HG03378 (cell line): ENCODE data around the gene ACTN4.

ENCODE experiments used
- ATAC-seq: cut with Tn5 transposase; IDR thresholded peaks from one replicate; pipeline ENCODE4 v1.9.1; 2021; ENCODE audit warnings: mild to moderate bottlenecking, moderate library complexity; ENCODE audit not compliant: unreplicated experiment

The ACTN4 gene

DNA sequence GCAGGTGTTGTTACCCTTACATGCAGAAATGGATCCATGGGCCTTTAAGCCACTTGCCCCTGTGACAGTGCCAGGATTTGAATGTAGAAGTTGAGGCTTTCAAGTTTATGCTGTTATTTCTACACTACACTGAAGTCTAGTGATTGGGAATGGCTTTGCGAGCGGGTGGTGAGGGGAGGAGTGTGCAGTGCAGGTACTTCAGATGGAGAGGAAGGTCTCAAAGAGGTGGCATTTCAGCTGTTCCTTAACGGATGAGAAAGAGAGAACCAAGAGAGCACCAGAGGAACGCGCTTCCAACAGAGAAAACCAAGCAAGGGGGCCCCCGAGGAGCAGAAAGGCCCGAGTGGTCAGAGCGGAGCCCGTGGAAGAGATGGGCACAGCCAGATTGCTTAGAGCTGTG is 13.3 kb downstream of the ACTN4 start:
- ATAC-seq: no peak

DNA sequence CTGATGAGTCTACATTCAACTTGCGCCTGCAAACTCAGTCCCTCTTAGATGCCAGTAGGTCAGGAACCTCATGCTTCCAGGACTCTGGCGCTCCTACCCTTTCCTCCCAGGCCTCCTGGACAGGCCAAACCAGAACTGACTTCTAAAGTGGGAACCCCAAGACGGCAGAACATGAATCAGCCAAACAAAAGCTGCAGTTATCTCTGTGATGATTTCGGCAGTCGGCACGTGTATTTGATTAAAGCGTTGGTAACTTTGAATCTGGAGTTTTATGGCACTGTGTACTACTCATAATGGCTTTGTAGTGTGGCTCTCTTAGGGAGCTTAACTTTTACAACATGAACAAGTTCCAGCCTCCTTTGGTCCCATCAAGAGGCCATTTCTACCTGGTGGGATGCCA is 13.7 kb downstream of the ACTN4 start:
- ATAC-seq: no peak

DNA sequence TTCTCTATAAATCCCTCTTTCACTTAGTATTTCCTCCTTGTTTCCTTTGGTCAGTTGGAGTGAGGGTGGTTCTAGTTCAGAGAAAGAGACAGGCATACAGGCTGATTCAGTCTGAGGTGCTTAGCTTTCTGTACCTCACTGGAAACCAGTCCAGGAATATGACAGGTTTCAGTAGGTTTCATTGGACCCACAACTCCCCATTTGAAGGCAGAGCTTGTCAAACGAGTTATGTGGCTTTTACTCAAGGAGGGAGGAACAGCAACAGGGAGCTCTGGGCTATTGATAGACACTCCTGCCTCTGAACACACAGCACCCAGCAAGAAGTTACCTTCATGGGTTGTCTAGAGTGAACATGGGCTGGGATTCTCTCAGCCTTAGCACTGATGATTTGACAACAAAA is 14.5 kb downstream of the ACTN4 start:
- no peak for ATAC-seq

DNA sequence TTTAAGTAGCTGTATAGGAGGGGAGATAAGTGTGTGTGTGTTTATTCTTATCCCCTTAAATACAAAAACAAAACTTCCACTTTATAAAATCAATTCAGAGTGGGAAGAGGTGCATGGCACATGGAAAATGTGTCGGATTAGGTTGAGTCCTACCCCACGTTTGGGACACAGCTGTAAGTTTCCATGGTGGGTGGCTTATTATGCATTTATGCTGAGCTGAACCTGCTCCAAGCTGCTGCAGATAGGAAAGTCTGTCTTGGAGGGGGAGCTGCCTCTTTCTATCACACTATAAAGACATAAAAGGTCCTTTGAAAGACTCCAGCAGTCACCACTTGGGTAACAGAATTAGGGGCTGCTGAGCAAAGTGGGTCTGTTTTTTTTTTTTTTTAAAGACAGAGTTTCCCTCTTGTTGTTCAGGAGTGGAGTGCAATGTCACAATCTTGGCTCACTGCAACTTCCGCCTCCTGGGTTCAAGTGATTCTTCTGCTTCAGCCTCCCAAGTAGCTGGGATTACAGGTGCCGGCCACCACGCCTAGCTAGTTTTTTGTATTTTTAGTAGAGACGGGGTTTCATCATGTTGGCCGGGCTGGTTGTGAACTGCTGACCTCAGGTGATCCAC is 15.2 kb downstream of the ACTN4 start:
- ATAC-seq: no peak

DNA sequence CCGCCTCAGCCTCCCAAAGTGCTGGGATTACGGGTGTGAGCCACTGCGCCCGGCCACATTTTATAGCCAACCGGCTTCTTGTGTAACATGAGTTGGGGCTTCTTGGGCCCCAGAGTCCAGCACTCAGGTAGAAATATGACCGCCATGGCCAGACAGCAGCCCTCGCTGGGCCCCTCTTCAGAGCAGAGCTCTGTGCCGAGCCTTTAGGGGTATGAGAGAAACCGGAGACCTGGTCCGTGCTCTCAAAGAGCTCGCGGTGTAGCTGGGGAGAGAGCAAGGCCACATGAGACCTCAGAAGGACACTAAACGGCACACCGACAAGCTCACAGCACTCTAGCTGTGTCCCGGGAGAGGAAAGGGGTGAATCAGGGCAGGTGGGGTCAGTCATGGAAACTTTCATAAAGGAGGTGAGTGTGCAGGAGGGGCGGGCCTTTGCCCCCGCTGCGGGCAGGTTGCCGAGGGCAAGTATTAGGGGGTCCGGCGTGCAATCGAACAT is 15.8 kb downstream of the ACTN4 start:
- no peak for ATAC-seq

DNA sequence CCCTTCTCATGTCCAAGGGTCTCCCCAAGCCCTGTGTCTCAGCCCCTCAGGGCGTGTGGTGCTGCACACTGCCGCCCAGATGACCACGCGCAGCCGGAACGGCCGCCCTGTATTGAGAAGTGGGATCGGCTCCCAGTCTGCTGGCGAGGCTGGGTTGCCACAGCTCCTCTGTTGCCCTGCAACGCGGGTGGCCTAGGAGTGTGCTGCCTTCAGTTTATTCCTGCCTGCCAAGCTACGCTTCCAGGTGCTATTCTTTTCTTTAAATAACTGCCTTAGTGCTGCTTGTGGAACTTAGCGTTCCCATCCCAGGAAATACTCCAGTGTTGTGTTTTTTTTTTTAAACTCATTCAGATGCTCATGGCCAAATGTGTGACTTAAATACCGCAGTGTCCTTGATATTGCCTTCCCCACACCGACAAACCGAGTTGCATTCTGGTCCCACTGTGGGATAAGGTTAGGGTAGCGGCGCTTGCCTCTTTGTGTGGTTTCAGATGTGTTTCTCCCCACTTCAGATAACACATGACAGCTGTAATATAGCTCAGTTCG is 16.6 kb downstream of the ACTN4 start:
- no peak for ATAC-seq

DNA sequence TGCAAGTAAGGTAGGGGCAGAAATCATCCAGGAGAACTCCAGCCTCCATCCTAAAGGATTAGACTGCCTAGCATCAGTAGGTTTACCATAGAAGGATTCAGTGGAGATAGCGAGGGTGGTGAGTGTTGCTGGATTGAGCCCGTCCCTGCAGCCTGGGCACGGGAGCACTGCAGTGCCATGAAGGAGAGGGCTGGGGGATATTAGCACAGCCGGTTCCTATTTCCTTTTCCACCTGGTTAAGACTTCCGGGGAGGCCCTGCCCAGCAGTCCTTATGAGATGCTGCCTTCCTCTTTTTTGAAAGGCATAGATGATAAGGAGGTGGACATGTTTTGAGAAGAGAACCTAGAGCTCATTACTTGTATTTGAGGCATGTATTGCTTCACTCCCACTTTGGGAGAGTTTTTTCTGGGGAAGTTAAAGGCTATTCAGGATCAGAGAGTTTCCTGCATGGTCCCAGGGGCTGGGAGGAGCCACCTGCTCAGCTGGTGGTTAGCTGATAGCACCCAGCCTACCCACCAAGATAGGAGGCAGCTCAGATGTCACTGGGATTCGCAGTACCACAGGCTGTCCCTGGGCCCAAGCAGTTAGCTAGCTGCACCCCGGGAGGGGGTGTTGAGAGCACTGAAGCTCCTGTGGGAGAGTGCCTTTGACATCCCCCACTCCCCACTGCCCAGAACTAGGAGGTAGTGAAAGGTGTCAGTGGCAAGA is 17.2 kb downstream of the ACTN4 start:
- no peak for ATAC-seq

DNA sequence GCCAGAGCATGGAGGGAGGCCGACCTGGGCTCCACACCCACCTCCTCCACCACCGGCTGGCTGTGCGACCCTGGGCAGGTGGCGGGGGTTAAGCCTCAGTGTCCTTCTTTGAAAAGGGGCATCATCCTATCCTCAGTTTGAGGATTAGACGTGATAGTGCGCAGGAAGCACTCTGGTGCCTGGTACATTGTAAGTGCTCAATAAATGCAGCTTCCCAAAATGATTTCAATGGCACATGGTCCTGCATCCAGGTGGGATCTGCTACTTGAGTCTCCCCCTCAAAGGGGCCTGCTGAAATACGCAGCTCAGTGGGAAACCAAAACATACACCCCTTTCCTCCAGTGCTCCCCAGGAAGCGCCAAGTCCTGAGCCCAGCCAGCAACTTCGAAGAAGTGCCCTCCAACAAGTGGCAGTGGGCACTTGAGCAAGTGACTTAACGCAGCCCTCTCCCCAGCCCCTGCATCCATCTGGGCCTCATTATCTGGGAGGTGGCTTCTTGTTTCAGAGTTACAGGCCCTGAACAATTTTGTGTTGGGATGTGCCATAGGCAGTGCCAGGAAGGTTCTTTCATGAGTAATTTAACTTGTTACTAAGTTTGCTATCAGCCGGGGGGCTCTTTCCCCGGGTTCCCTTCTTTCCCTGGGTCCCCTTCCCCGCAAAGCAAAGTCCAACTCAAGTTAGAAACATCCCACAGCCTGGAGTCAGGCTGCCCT is 17.9 kb downstream of the ACTN4 start:
- ATAC-seq: no peak

DNA sequence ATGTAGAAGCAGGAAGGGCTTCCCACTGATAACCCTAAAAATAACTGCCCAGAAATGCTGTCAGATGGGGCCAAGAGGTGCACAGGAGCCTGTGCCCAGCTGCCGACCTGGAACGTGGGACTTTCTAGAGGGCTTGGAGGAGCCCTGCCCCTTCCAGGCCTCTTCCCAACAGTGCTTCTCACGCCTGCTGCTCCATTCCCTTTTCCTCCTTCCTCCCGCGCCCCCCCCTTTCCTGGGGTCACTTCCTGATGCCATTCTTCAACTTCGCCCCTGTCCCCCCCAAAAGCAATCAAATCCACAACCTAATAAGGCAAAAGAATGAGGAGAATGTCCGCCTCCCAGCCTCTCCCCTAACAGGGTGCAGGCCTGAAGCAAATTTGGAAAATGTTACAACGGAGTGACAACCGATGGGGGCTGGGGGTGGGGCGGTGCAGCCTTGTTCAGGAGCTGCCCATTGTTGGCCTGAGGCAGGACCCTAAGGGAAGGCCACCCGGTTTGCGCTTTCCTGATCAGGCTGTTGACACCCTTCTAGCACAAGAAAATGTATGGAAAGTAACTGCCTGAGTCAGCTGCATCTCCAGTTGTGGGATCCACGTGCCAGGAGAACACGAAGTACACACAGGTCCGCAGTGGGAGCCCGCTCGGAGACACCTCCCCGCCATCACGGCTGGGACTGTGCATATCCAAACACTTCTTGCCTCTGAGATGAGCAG is 18.7 kb downstream of the ACTN4 start:
- no peak for ATAC-seq

DNA sequence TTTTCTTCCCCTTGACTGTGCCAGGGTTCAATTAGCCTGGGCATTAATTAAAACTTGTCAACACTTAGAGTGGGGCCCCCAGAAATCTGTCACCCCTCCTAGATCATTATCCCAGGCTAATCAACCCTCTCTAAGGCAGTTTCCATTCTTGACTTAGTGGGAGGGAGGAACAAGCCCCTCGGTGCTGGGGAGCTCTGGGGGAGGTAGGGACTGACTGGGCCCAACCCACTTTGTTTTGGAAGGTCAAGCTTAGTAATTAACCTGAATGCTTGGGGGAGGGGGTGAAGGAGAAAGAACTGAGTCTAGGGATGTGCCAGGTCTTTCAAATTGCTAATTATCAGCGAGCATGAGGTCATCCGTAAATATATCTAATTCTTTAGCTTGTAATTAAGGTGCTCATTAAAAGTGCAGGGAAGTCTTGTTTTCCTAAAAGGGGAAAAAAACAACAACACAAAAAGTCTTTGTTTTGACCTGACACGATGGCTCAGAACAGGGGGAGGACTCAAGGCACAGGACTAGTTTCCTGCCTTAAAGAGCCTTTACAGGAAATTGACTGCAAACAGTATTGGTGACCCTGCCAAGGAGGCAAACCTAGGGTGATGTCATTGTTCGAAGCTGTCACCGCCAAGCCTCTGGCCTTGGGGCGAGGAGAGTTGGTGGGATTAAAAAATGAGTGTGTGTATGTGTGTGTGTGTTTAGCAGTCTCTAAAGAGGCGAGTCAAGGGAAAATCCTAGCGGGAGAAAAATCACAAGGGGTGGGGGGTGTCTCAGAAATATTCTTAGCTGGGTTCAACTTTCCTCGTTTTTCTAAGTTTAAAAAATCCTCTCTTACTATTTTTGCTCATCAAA is 19.4 kb downstream of the ACTN4 start:
- ATAC-seq: no peak

DNA sequence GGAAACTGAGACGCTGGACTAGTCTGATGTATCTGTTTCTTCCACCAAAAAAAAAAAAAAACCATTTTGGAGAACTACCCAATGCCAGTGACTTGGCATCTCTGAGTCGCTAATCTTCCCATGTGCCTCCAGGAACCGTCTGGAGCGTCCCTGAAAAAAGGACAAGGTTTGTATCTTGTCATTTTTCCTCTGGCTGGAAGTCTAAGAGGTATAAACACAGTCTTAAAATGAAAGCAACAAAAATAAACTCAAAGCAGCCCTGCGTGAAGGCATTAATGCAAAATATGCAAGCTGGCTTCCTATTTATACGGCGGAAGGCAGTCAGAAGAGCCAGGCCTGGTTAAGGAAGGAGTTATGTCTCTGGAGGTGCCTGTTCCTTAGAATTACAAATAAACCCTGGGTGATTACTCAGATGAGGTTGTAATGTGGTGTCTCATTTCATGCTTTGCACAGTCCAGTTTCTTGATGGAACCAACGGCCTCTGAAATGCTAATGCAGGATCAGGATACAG is 20.3 kb downstream of the ACTN4 start:
- no peak for ATAC-seq

DNA sequence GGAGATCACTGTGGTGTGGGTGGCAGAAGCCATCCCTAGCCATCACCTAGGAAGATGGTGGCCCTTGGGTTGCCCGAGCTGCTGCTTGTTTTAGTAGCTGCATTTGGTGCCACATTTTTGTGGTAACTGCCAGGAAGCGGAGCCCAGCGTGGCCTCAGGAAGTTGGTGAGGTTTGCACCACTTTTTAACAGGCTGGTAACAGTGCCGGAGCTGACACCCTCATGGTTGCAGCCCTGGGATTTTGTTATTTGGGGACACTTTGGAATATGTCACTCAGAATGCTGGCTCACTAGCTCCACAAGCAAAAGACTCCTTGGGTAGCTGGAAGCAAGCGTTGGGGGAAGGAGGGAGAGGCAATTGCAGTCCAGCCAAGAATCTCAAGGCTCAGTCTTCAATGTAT is 22.1 kb downstream of the ACTN4 start:
- ATAC-seq: no peak

DNA sequence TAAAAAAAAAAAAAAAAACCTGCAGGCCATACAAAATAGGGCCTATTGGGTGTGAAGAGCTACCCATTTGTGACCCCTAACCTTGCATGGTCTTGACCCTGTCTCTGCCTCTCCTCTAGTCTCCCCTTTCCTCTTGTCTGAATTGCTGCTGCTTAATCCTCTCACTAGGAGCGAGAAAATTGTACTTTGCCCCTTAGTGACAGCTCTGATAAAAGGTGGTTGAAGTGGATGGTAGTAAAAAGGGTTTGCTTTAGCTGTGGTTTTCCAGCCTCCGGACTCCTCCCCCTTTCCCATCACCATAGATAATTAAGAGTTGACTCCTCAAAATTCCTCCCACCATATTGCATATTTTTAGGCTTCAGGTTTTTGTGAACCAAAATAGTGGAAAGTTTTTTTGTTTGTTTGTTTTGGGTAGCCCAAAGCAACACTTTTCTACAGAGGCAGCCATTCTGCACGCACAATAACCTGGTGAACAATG is 23.5 kb downstream of the ACTN4 start:
- ATAC-seq: no peak

DNA sequence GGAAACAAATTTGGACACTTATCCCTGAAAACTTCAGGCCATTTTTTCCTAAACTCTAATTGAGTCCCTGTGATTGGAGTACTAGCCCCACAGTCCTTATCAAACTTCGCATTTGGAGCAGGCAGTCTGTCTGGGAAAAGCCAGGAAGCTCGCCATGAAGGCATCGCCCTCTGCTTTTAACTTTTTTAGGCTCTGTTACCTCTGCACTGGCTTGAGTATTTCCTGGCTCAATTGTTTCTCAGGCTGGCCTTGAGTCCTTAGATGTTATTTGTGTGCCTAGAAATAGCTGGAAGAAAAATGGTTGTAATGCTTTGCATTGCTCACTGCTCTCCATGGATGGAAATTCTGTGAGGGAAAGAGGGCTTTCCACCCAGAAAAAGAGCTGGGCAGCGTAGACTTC is 24.2 kb downstream of the ACTN4 start:
- ATAC-seq: no peak

DNA sequence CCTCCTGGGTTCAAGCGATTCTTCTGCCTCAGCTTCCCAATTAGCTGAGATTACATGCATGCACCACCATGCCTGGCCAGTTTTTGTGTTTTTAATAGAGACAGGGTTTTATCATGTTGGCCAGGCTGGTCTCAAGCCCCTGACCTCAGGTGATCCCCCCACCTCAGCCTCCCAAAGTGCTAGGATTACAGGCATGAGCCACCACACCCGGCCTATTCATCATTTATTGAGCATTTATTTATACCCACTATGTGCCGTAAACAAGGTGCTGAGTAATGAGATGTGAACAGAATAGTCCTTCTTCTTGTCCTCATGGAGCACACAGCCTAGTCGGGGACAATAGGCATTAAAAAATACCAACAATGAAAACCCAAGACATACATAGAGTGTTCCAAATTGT is 25.6 kb downstream of the ACTN4 start:
- ATAC-seq: no peak

DNA sequence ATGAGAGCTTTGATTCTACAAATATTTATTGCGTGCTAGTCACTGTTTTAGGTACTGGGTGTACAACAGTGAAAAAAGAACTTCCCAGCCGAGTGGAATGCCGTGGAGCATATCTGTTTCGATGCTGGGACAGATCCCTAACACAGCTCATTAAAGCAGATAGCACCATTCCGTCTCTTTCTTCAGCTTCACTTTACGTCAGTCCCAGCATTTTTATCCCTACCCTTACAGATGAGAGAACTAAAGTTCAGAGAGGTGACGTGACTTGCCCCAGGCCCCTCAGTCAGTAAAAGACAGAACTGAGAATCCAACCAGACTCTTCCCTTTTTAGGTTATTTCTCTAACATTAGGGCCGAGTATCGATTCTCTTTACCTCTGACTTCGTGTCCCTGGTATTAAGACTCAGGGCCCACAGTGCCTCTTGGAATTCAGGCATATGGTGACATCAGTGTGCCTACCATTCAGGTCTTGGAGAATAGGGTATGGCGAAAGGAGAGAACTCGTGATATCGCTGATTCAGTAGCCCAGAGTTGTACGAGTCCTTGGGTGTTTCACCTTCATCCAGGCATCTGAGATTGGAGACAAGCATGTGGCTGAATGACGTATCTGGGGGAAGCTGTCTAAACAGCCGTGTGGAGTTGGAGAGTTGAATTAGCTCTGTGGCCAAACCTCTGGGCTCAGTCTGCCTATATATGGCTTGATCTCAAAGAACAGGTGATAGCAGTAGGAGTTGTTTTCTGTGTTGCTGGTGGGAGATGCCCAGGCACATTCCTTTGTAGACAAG is 27.1 kb downstream of the ACTN4 start:
- ATAC-seq: no peak

DNA sequence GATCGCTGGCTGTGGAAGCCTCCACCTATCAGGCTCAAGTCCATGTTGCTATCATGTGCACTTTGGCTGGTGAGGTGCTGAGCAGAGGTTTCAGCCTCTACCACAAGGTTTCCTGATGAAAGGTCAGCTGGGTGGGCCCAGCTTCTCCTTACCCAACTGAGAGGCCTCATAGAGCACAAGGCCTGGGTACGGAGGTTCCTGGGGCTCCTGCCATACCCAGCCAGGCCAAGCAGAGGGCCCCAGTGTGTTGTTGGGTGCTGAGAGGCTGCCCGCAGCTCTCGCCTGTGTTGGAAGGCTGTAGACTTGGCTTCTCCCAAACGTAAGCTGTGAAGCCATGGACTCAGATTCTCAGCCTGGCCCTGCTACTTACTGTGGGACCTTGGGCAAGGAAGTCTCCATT is 28.2 kb downstream of the ACTN4 start:
- ATAC-seq: no peak

DNA sequence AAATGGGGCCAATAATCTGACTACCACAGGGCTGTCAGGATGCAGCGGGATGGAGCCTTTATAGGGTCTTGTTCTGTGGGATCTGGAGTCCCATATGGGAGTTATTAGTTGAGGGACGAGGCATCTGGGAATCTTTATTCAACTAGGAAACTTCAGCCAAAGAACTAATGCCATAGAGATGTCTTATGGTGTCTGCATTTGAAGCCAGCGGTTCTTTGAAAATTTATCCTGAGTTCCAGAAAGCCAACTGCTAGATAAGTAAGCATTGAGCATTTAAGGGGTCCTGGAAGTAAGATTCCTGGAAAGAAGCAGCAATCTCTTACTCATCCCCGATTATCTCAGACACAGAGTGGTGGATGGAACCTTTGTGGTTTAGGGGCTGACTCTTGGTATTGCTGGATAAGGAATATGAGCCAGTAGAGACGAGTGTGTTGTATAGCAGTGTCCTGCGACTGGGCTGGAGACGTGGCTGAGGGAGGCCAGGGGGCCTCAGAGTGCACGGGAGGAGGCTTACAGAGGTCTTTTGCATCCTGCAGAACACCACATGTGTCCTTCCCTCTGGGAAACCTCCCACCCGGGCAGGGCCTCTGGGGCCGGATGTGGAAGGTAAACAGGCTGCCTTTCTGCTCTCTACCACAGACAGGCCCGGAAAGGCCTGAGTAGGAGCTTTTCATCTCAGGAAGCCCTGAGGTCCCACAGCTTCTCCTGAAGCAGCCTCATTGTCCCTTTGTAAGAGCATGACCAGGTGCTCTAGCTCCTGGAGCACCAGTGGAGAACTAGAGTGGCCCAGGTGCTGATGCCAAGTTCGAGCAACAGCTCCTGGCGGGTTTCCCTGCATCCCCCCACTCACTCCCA is 28.8 kb downstream of the ACTN4 start:
- ATAC-seq: no peak
